ENCODE results near the gene B3GALNT2.

DNA sequence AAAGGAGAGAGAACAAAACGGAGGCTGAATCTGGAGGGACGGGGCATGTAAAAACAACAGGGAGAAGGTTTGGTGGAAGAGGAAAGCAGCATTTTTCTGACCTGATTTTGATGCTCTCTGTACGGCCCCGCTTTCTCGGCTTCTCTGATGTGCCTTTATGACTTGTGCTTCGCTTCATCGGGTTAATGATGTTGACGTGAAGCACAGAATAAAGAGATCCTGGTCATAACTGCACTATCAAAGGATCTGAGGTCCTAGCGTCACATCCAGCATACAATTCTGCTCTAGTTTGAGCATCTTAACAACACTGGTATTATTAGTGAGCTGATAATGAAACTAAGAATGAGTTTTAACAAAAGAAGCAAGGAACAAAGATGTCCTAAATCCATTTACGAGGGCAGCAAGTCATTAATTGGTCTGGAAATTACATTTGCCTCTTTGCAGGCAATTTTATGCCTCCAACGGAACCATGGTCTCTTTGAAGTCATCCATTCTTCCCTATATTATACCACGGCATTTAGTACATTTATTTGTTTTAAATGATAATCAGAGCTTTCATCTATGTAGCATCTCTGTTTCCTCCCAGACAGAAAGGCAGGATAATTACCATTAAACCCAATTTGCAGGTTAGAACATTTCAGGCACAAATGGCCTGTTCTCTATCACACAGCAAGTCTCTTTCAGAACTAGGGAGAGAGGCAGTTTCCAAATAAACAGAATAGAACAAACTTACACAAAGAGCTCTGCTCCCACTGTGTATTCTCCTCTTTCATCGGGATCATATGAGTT, 45.3 kb upstream of the B3GALNT2 start:
- no peak for TF ChIP-seq CTCF (IDR thresholded peaks at IDR 0.05)
- no peak for TF ChIP-seq POLR2A (IDR thresholded peaks at IDR 0.05)
